CD8-positive, alpha-beta memory T cell (primary cell): ENCODE measurements around the gene TUBB1. TPM values are rescaled to one million over a fixed set of nuclear protein-coding genes. Genes with fewer than 3 reads are reported as not detected.

ENCODE experiments used
- CTCF ChIA-PET: fragments of 350-600 bp; sonication (Branson Sonifier 250); formaldehyde crosslinking; loops from one replicate; lab custom pipeline; 2021; ENCODE audit warnings: antibody characterized with exemption; lab: Charles Lee
- POLR2A ChIA-PET: fragments of 350-600 bp; sonication (Branson Sonifier 250); formaldehyde crosslinking; loops from one replicate; lab custom pipeline; 2021; ENCODE audit warnings: antibody characterized with exemption; lab: Charles Lee
- DNase-seq, 5 donors: peaks; one replicate each; pipeline versions ENCODE4 v3.0.0 to v3.0.0-alpha.2; 2020 to 2022; ENCODE audit warnings: mixed read lengths in 1 of 5
- H3K27ac ChIP-seq: one replicate; pipeline ENCODE4 v1.7.0; 2013; ENCODE audit warnings: low read depth, mild to moderate bottlenecking, low read length, moderate library complexity
- H3K27me3 ChIP-seq: 2 replicates; pipeline ENCODE4 v1.7.0; 2013; ENCODE audit warnings: low read length, mild to moderate bottlenecking; ENCODE audit not compliant: insufficient read depth, poor library complexity, severe bottlenecking
- H3K36me3 ChIP-seq: 2 replicates; pipeline ENCODE4 v1.7.0; 2013; ENCODE audit warnings: mild to moderate bottlenecking, low read length, moderate library complexity; ENCODE audit not compliant: insufficient read depth
- H3K4me1 ChIP-seq: 2 replicates; pipeline ENCODE4 v1.7.0; 2013; ENCODE audit warnings: mild to moderate bottlenecking, low read length, moderate library complexity; ENCODE audit not compliant: insufficient read depth
- H3K4me3 ChIP-seq: 2 replicates; pipeline ENCODE4 v1.7.0; 2013; ENCODE audit warnings: mild to moderate bottlenecking, low read length
- H3K9me3 ChIP-seq: 2 replicates; pipeline ENCODE4 v1.7.0; 2013; ENCODE audit warnings: mild to moderate bottlenecking, low read length
- H3K27ac Mint-ChIP-seq, 8 donors: one replicate each; pipeline ENCODE4 v1.8.0; 2020 to 2021; ENCODE audit warnings: mixed read lengths in 8 of 8, mild to moderate bottlenecking in 6 of 8, inconsistent platforms in 3 of 8, moderate library complexity in 3 of 8
- H3K27me3 Mint-ChIP-seq, 2 donors: one replicate each; pipeline ENCODE4 v1.8.0; 2020 to 2021; ENCODE audit warnings: mixed read lengths in 2 of 2, mild to moderate bottlenecking in 1 of 2, moderate library complexity in 1 of 2
- H3K36me3 Mint-ChIP-seq, 3 donors: one replicate each; pipeline ENCODE4 v1.8.0; 2020 to 2021; ENCODE audit warnings: mixed read lengths in 3 of 3, inconsistent platforms in 1 of 3, mild to moderate bottlenecking in 1 of 3
- H3K4me1 Mint-ChIP-seq, 3 donors: one replicate each; pipeline ENCODE4 v1.8.0; 2020 to 2021; ENCODE audit warnings: mixed read lengths in 3 of 3, inconsistent platforms in 1 of 3, mild to moderate bottlenecking in 1 of 3
- H3K4me3 Mint-ChIP-seq, 7 donors: one replicate each; pipeline ENCODE4 v1.8.0; 2020 to 2021; ENCODE audit warnings: mixed read lengths in 7 of 7, mild to moderate bottlenecking in 6 of 7, moderate library complexity in 4 of 7, inconsistent platforms in 2 of 7
- H3K9me3 Mint-ChIP-seq, 5 donors: one replicate each; pipeline ENCODE4 v1.8.0; 2020 to 2022; ENCODE audit warnings: mixed read lengths in 5 of 5, mild to moderate bottlenecking in 3 of 5, moderate library complexity in 2 of 5, inconsistent platforms in 1 of 5
- polyA plus RNA-seq: library from polyadenylated mRNA; unstranded; fragments of 300-500 nt; fragmentation: Illumina TruSeq; gene quantifications from one replicate; pipeline ENCODE4 v1.2.3, GENCODE V29; 2021
- total RNA-seq, 2 experiments: library from RNA; stranded (reverse); gene quantifications; one replicate each; pipeline ENCODE4 v1.2.3, GENCODE V29; 2021

TUBB1 gene
- total and polyA plus RNA-seq, 3 experiments from 2014 or later: 0.10 TPM; not detected in 2

DNA sequence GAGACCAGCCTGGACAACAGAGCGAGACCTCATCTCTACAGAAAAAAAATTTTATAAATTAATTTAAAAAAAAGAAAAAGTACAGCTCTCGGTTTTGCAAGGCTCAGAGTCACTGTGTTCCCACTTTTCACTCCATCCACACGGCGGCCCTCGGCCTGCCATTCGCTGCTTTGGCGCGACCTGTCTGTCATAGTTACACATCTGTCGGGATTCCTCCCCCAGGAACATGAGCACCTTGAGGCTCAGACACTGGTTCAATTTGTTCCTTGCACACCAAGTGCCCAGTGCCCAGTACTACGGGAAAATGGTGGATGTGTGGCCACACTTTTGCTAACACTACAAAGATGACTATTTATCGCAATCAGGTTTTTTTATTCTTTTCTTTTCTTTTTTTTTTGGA is 20.6 kb upstream of the TUBB1 start:
- ChIA-PET POLR2A (no interaction called here), CTCF (interaction anchor here (0.8 kb wide), 1 partner anchor 16 kb away, joined by 3 read pairs; no protein-coding TSS in a partner anchor)
- Mint-ChIP-seq H3K36me3 (peaks cover 4 to 52% (median 7%) of the 10 kb centered on the region in 3 donors), H3K4me3 (no peak overlapping the region), H3K4me1 (peaks cover 5 to 16% (median 8%) of the 10 kb centered on the region in 3 donors), H3K27ac (peak overlapping the region in 1 of 8 donors; percentile 22), H3K9me3 (no peaks in the 10 kb centered on the region), H3K27me3 (no peaks in the 10 kb centered on the region)
- Histone ChIP-seq H3K36me3 (peaks cover 21% of the 10 kb centered on the region), H3K9me3 (no peaks in the 10 kb centered on the region), H3K4me1 (no peaks in the 10 kb centered on the region), H3K27ac (no peak overlapping the region), H3K27me3 (no peaks in the 10 kb centered on the region), H3K4me3 (no peak overlapping the region)
- peak in 1 of 5 donors; percentile 10 for DNase-seq

GRCh38 chr20:59000326-59000725 is 18.9 kb upstream of the TUBB1 start:
- H3K9me3 ChIP-seq: no peaks in the 10 kb centered on the region
- DNase-seq: peak in 1 of 5 donors; percentile 26
- no peaks in the 10 kb centered on the region for H3K27me3 Mint-ChIP-seq
- H3K36me3 ChIP-seq: peaks cover 11% of the 10 kb centered on the region
- CTCF ChIA-PET: interaction anchor here (0.7 kb wide), 1 partner anchor 207 kb away, joined by 3 read pairs; no protein-coding TSS in a partner anchor
- peak overlapping the region in 1 of 8 donors; percentile 77 for H3K27ac Mint-ChIP-seq
- H3K4me3 ChIP-seq: no peak overlapping the region
- H3K4me1 ChIP-seq: peaks cover 14% of the 10 kb centered on the region
- POLR2A ChIA-PET: interaction anchor here (1.0 kb wide), 1 partner anchor 31 kb away, joined by 5 read pairs; no protein-coding TSS in a partner anchor
- peaks cover 20 to 33% (median 25%) of the 10 kb centered on the region in 3 donors for H3K4me1 Mint-ChIP-seq
- H3K36me3 Mint-ChIP-seq: peaks cover 4 to 37% (median 5%) of the 10 kb centered on the region in 3 donors
- no peaks in the 10 kb centered on the region for H3K9me3 Mint-ChIP-seq
- H3K27me3 ChIP-seq: no peaks in the 10 kb centered on the region
- no peak overlapping the region for H3K27ac ChIP-seq
- H3K4me3 Mint-ChIP-seq: no peak overlapping the region

DNA sequence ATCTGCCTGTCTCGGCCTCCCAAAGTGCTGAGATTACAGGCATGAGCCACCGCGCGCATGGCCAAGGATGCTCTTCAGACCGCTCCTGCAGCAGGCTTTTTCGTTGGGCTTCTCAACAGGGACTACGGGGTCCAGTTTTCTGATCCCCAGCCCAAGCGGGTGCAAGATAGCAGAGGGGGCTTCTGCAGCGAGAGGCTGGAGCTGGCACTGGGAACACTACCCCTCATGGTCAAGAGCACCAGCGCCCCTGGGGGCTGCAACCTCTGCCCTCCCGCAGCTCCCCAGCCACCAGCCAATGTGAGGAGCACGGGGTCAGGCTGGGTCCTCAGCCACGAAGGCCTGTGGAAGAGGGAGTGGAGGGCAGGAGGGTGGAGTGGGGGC is 18.2 kb upstream of the TUBB1 start:
- CTCF ChIA-PET: interaction anchor here (0.7 kb wide), 1 partner anchor 206 kb away, joined by 3 read pairs; no protein-coding TSS in a partner anchor
- Mint-ChIP-seq H3K36me3 (peaks cover 0 to 30% (median 4%) of the 10 kb centered on the region in 3 donors), H3K27ac (no peak overlapping the region), H3K9me3 (no peaks in the 10 kb centered on the region), H3K4me3 (no peak overlapping the region), H3K4me1 (peaks cover 26 to 40% (median 30%) of the 10 kb centered on the region in 3 donors), H3K27me3 (no peaks in the 10 kb centered on the region)
- no peaks in the 10 kb centered on the region for H3K9me3 ChIP-seq
- POLR2A ChIA-PET: interaction anchor here (1.0 kb wide), 1 partner anchor 30 kb away, joined by 5 read pairs; no protein-coding TSS in a partner anchor
- no peak overlapping the region for H3K27ac ChIP-seq
- DNase-seq: no peak
- peaks cover 21% of the 10 kb centered on the region for H3K4me1 ChIP-seq
- H3K27me3 ChIP-seq: no peaks in the 10 kb centered on the region
- H3K36me3 ChIP-seq: peaks cover 3% of the 10 kb centered on the region
- no peak overlapping the region for H3K4me3 ChIP-seq

- CTCF ChIA-PET: no interaction called here
- Mint-ChIP-seq H3K4me1 (peaks cover 28 to 44% (median 30%) of the 10 kb centered on the region in 3 donors), H3K4me3 (no peak overlapping the region), H3K9me3 (no peaks in the 10 kb centered on the region), H3K36me3 (peaks cover 0 to 25% (median 4%) of the 10 kb centered on the region in 3 donors), H3K27me3 (no peaks in the 10 kb centered on the region), H3K27ac (no peak overlapping the region)
- Histone ChIP-seq H3K9me3 (no peaks in the 10 kb centered on the region), H3K27me3 (no peaks in the 10 kb centered on the region), H3K4me1 (peaks cover 26% of the 10 kb centered on the region), H3K4me3 (no peak overlapping the region), H3K36me3 (no peaks in the 10 kb centered on the region), H3K27ac (no peak overlapping the region)
- DNase-seq: peak in 1 of 5 donors; percentile 43
- POLR2A ChIA-PET: no interaction called here
Observed at GRCh38 chr20:59001449-59002171, 17.6 kb upstream of the TUBB1 start.

GRCh38 chr20:59002388-59002787 is 16.8 kb upstream of the TUBB1 start:
- DNase-seq: no peak
- Histone ChIP-seq H3K27me3 (no peaks in the 10 kb centered on the region), H3K27ac (no peak overlapping the region), H3K9me3 (no peaks in the 10 kb centered on the region), H3K4me3 (no peak overlapping the region), H3K36me3 (no peaks in the 10 kb centered on the region), H3K4me1 (peaks cover 26% of the 10 kb centered on the region)
- Mint-ChIP-seq H3K27ac (peak overlapping the region in 3 of 8 donors; percentile 40 to 47 (median 47)), H3K4me1 (peaks cover 28 to 44% (median 30%) of the 10 kb centered on the region in 3 donors), H3K4me3 (no peak overlapping the region), H3K9me3 (no peaks in the 10 kb centered on the region), H3K27me3 (no peaks in the 10 kb centered on the region), H3K36me3 (peaks cover 0 to 18% (median 2%) of the 10 kb centered on the region in 3 donors)
- ChIA-PET POLR2A (no interaction called here), CTCF (no interaction called here)

- peaks cover 26% of the 10 kb centered on the region for H3K4me1 ChIP-seq
- no peaks in the 10 kb centered on the region for H3K27me3 ChIP-seq
- Mint-ChIP-seq H3K36me3 (peaks cover 0 to 12% (median 0%) of the 10 kb centered on the region in 3 donors), H3K9me3 (no peaks in the 10 kb centered on the region), H3K27ac (peak overlapping the region in 3 of 8 donors; percentile 47 to 82 (median 47)), H3K4me3 (peak overlapping the region in 1 of 7 donors; percentile 13), H3K4me1 (peaks cover 28 to 44% (median 30%) of the 10 kb centered on the region in 3 donors), H3K27me3 (no peaks in the 10 kb centered on the region)
- H3K36me3 ChIP-seq: no peaks in the 10 kb centered on the region
- ChIA-PET CTCF (no interaction called here), POLR2A (no interaction called here)
- DNase-seq: no peak
- no peak overlapping the region for H3K27ac ChIP-seq
- H3K4me3 ChIP-seq: no peak overlapping the region
- H3K9me3 ChIP-seq: no peaks in the 10 kb centered on the region
Observed at GRCh38 chr20:59002874-59003399, 16.3 kb upstream of the TUBB1 start.

GRCh38 chr20:59003836-59004492 is 15.3 kb upstream of the TUBB1 start:
- H3K4me1 Mint-ChIP-seq: peaks cover 28 to 44% (median 30%) of the 10 kb centered on the region in 3 donors
- H3K4me3 Mint-ChIP-seq: peak overlapping the region in 4 of 7 donors; percentile 23 to 71 (median 60)
- peak in 1 of 5 donors; percentile 26 for DNase-seq
- CTCF ChIA-PET: interaction anchor here (0.7 kb wide), 1 partner anchor 10 kb away, joined by 3 read pairs; no protein-coding TSS in a partner anchor
- H3K36me3 Mint-ChIP-seq: peaks cover 0 to 9% (median 0%) of the 10 kb centered on the region in 3 donors
- H3K9me3 Mint-ChIP-seq: no peaks in the 10 kb centered on the region
- peaks cover 26% of the 10 kb centered on the region for H3K4me1 ChIP-seq
- POLR2A ChIA-PET: no interaction called here
- peak overlapping the region; percentile 48 to 92 (median 80) for H3K27ac Mint-ChIP-seq
- no peak overlapping the region for H3K4me3 ChIP-seq
- H3K27ac ChIP-seq: no peak overlapping the region
- no peaks in the 10 kb centered on the region for H3K27me3 Mint-ChIP-seq
- H3K36me3 ChIP-seq: no peaks in the 10 kb centered on the region
- H3K9me3 ChIP-seq: no peaks in the 10 kb centered on the region
- H3K27me3 ChIP-seq: no peaks in the 10 kb centered on the region
